GM12864 (cell line): ENCODE results near the gene CTIF.

Source experiments
- DNase-seq: peaks from one replicate; pipeline ENCODE4 v3.0.0-alpha.2; 2011; ENCODE audit warnings: low read depth
- H3K4me3 ChIP-seq: 2 replicates; pipeline ENCODE4 v1.5.1; 2011; ENCODE audit warnings: mild to moderate bottlenecking, low read depth, low read length, control low read depth
- TF ChIP-seq, protein P1 (sequence below): IDR thresholded peaks from 2 replicates; pipeline ENCODE4 v1.5.1; 2011; ENCODE audit warnings: low read depth, mild to moderate bottlenecking, moderate library complexity, low read length, control low read depth, inconsistent platforms; ENCODE audit errors: missing control alignments

The CTIF gene

GRCh38 chr18:48779462-48779861, 240.6 kb downstream of the CTIF start:
- H3K4me3 ChIP-seq = no peak overlapping the region

DNA sequence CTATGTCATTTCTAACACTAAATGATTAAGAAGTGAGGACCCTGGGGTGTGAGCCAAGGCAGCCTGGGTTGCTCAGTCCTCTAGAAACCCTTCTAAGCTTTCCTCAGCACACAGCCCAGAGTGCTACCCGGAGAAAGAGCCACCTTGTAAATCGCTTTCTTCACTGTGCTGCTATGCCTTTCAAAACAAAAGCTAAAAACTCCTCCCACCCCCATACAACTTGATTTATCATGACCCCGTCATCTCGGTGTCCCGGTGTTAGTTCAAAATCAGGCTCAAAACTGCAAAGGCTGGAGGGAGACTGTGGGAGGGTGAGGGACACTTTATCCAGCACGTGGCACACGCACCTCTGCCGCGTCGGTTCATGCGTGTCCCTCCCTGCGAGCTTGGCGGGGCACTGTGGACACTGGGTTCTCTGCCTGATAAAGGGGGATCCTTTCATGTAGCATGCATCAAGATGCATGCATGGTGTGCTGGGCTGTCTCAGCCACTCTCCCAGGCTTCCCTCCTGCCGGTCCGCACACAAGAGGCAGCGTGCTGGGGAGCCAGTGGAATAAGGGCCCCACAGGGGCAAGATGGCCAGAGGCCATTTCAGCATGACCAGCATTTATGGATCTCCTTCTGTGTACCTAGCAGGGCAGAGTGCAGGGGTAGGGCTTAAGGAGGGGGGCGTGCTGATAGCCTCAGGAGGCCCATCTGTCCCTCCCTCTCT, 241.5 kb downstream of the CTIF start:
- TF ChIP-seq, protein P1, sequence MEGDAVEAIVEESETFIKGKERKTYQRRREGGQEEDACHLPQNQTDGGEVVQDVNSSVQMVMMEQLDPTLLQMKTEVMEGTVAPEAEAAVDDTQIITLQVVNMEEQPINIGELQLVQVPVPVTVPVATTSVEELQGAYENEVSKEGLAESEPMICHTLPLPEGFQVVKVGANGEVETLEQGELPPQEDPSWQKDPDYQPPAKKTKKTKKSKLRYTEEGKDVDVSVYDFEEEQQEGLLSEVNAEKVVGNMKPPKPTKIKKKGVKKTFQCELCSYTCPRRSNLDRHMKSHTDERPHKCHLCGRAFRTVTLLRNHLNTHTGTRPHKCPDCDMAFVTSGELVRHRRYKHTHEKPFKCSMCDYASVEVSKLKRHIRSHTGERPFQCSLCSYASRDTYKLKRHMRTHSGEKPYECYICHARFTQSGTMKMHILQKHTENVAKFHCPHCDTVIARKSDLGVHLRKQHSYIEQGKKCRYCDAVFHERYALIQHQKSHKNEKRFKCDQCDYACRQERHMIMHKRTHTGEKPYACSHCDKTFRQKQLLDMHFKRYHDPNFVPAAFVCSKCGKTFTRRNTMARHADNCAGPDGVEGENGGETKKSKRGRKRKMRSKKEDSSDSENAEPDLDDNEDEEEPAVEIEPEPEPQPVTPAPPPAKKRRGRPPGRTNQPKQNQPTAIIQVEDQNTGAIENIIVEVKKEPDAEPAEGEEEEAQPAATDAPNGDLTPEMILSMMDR = no peak
- no peak overlapping the region for H3K4me3 ChIP-seq
- no peak for DNase-seq

More at GRCh38 chr18:48779462-48779861, 240.6 kb downstream of the CTIF start:
- TF ChIP-seq, protein P1 = no peak
- DNase-seq = no peak

- H3K4me3 ChIP-seq = no peak overlapping the region
- TF ChIP-seq, protein P1 = no peak
- no peak for DNase-seq
These were observed 242.0 kb downstream of the CTIF start for GRCh38 chr18:48780913-48781162.

GRCh38 chr18:48781163-48781987, 242.5 kb downstream of the CTIF start:
- TF ChIP-seq, protein P1 = no peak
- no peak for DNase-seq
- no peak overlapping the region for H3K4me3 ChIP-seq

- no peak overlapping the region for H3K4me3 ChIP-seq
- TF ChIP-seq, protein P1 = no peak
- no peak for DNase-seq
These were observed 243.1 kb downstream of the CTIF start for GRCh38 chr18:48781988-48782363.

DNA sequence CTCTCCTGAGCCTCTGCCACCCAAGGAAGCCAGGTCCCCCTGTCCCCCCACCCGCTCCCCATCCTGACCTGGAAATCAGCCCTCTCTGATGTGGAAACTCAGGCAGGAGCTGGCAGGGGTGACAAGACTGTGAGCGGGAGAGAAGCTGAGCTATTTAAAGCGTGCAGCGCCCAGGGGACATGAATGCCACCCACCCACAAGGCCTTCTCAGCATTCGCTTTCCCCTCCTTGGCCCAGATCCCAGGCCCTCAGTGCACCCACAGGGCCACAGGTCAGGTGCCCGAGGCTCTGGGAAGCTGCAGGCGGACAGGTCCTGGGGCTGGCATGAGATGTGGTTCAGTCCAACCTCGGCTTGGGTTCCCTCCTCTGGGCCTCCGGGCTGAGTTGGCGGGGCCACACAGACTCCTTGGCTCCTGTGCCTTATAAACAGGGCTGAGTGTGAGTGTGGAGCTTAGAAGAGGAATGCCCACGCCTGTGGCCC, 243.6 kb downstream of the CTIF start:
- no peak for DNase-seq
- TF ChIP-seq, protein P1 = no peak
- H3K4me3 ChIP-seq = no peak overlapping the region
